ENCODE results near the gene TMEM198.

TMEM198 gene

GRCh38 chr2:219553168-219553417 is 9.3 kb downstream of the TMEM198 start:
- no peaks in the 10 kb centered on the region for H3K9me3 ChIP-seq (ENCODE audit: severe bottlenecking)
- H3K27me3 ChIP-seq (ENCODE audit: insufficient read depth, low read depth, severe bottlenecking), result no peaks in the 10 kb centered on the region
- H3K36me3 ChIP-seq, result peaks cover 25% of the 10 kb centered on the region
- TF ChIP-seq, protein P1, sequence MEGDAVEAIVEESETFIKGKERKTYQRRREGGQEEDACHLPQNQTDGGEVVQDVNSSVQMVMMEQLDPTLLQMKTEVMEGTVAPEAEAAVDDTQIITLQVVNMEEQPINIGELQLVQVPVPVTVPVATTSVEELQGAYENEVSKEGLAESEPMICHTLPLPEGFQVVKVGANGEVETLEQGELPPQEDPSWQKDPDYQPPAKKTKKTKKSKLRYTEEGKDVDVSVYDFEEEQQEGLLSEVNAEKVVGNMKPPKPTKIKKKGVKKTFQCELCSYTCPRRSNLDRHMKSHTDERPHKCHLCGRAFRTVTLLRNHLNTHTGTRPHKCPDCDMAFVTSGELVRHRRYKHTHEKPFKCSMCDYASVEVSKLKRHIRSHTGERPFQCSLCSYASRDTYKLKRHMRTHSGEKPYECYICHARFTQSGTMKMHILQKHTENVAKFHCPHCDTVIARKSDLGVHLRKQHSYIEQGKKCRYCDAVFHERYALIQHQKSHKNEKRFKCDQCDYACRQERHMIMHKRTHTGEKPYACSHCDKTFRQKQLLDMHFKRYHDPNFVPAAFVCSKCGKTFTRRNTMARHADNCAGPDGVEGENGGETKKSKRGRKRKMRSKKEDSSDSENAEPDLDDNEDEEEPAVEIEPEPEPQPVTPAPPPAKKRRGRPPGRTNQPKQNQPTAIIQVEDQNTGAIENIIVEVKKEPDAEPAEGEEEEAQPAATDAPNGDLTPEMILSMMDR (IDR thresholded peaks at IDR 0.05; ENCODE audit: low read depth, low read length), result no peak
- no peak for DNase-seq
- peak overlapping the region; percentile 62 for H3K4me3 ChIP-seq (ENCODE audit: low read depth, low read length)
- H3K27ac ChIP-seq, result no peak overlapping the region

DNA sequence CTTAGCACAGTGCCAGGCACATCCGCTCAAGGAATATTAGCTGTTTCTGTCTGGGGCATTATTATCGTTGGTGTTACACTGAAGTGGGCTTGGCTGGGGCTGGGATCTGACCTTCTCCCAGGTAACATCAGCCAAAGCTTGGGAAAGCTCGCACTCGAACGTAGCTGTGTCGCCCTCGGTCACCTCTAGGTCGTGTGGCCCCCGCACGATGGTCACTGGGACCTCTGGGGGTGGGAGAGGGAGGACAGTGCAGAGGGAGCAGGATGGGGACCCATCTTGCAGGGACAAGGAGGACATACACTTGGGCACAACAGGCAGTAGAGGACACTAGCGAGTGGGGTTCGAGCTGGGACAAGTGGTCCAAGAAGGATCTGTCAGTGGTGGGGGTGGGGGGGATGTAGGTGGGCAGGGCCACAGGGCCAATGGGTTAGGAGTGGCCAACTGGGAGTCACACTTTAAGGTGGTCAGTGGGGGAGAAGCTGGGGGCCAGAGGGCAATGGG is 9.7 kb downstream of the TMEM198 start:
- H3K27ac ChIP-seq, result no peak overlapping the region
- DNase-seq, result no peak
- TF ChIP-seq, protein P1 (IDR thresholded peaks at IDR 0.05; ENCODE audit: low read depth, low read length), result no peak
- no peaks in the 10 kb centered on the region for H3K27me3 ChIP-seq (ENCODE audit: insufficient read depth, low read depth, severe bottlenecking)
- no peak overlapping the region for H3K4me3 ChIP-seq (ENCODE audit: low read depth, low read length)
- peaks cover 21% of the 10 kb centered on the region for H3K36me3 ChIP-seq
- no peaks in the 10 kb centered on the region for H3K9me3 ChIP-seq (ENCODE audit: severe bottlenecking)

DNA sequence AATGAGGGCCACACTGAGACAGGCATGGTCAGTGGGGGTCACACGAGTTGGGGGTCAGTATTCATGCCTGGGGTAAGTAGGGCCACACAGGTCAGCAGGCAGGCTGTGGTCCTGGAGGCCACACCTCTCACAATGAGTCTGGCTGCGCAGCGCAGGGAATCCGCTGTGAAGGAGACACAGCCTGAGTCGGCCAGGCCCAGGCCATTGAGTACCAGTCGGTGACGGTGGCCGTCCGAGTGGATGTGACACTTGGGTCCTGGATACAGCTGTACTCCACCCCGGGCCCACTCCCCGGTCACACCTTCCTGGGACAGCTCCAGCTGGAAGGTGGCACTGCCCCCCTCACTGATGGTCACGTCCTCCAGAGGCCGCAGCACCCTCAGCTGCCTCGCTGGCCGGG is 10.5 kb downstream of the TMEM198 start:
- peaks cover 13% of the 10 kb centered on the region for H3K36me3 ChIP-seq
- no peaks in the 10 kb centered on the region for H3K9me3 ChIP-seq (ENCODE audit: severe bottlenecking)
- no peak for DNase-seq
- H3K4me3 ChIP-seq (ENCODE audit: low read depth, low read length), result no peak overlapping the region
- no peak overlapping the region for H3K27ac ChIP-seq
- TF ChIP-seq, protein P1 (IDR thresholded peaks at IDR 0.05; ENCODE audit: low read depth, low read length), result no peak
- H3K27me3 ChIP-seq (ENCODE audit: insufficient read depth, low read depth, severe bottlenecking), result no peaks in the 10 kb centered on the region

DNA sequence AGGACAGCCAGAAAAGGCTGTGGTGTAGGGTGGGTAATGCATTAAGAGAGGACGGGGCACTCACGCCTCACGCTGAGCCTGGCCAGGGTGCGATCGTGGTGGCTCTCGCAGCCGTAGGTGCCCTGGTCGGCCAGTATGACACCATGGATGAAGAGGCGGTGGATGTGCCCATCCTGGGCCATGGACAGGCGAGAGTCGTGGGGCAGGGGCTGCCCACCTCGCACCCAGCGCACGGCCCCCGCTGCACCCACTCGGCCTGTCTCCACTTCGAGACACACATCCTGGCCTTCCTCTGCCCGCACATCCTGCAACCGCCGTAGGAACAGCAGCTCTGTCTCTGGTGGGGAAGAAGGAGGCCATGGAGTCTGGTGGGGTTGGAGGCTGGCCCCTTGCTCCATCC is 12.1 kb downstream of the TMEM198 start:
- no peaks in the 10 kb centered on the region for H3K9me3 ChIP-seq (ENCODE audit: severe bottlenecking)
- peaks cover 5% of the 10 kb centered on the region for H3K36me3 ChIP-seq
- no peak for DNase-seq
- no peaks in the 10 kb centered on the region for H3K27me3 ChIP-seq (ENCODE audit: insufficient read depth, low read depth, severe bottlenecking)
- H3K27ac ChIP-seq, result no peak overlapping the region
- H3K4me3 ChIP-seq (ENCODE audit: low read depth, low read length), result no peak overlapping the region
- TF ChIP-seq, protein P1 (IDR thresholded peaks at IDR 0.05; ENCODE audit: low read depth, low read length), result no peak

DNA sequence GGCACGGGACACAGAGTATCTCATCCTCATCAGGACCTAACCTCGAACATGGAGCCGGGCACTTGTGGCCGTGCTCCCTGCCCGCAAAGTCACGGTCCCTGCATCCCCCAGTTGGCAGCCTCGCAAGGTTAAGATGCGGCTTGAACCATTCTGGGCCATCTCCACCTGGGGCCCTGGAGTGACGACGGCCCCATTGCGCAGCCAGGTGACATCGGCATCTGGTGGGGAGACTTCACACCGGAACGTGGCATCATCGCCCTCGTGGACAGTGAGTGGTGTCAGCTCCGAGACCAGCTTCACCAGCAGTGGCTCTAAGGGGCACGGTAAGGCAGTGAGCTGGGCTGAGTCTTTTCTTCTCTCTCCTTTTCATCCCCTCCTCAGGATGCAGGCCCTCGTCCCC is 12.6 kb downstream of the TMEM198 start:
- Histone ChIP-seq H3K27me3 (ENCODE audit: insufficient read depth, low read depth, severe bottlenecking) (no peaks in the 10 kb centered on the region), H3K27ac (no peak overlapping the region), H3K9me3 (ENCODE audit: severe bottlenecking) (no peaks in the 10 kb centered on the region), H3K36me3 (peaks cover 5% of the 10 kb centered on the region), H3K4me3 (ENCODE audit: low read depth, low read length) (no peak overlapping the region)
- DNase-seq, result no peak
- TF ChIP-seq, protein P1 (IDR thresholded peaks at IDR 0.05; ENCODE audit: low read depth, low read length), result no peak

DNA sequence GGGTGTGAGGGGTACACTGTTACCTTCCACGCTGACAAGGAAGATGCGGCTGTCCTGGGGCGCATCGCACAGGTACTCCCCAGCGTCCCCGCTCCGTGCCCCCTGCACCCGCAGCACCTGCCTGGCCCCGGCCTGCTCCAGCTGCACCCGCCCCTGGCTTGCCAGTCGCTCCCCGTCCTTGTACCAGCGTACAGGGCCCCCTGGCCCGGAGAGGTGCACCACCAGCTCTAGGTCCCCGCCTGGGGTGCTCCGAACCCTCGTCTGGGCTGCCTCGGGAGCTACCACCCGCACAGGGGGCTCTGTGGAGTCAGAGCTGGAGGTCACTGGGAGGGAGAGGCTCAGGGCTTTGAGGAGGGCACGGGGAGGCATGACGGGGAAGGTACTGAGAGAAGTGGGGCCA is 13.5 kb downstream of the TMEM198 start:
- H3K36me3 ChIP-seq, result peaks cover 5% of the 10 kb centered on the region
- no peaks in the 10 kb centered on the region for H3K27me3 ChIP-seq (ENCODE audit: insufficient read depth, low read depth, severe bottlenecking)
- H3K27ac ChIP-seq, result no peak overlapping the region

More for the DNA sequence above, 13.5 kb downstream of the TMEM198 start:
- TF ChIP-seq, protein P1 (IDR thresholded peaks at IDR 0.05; ENCODE audit: low read depth, low read length), result no peak
- no peaks in the 10 kb centered on the region for H3K9me3 ChIP-seq (ENCODE audit: severe bottlenecking)
- DNase-seq, result no peak
- H3K4me3 ChIP-seq (ENCODE audit: low read depth, low read length), result no peak overlapping the region
